ENCODE measurements around the gene TTC9C.
"Not testable (repeated sequence)": the region's sequence is repeated elsewhere in the genome, so short reads cannot be mapped to it uniquely, and the experiment has no call there.

TTC9C gene

DNA sequence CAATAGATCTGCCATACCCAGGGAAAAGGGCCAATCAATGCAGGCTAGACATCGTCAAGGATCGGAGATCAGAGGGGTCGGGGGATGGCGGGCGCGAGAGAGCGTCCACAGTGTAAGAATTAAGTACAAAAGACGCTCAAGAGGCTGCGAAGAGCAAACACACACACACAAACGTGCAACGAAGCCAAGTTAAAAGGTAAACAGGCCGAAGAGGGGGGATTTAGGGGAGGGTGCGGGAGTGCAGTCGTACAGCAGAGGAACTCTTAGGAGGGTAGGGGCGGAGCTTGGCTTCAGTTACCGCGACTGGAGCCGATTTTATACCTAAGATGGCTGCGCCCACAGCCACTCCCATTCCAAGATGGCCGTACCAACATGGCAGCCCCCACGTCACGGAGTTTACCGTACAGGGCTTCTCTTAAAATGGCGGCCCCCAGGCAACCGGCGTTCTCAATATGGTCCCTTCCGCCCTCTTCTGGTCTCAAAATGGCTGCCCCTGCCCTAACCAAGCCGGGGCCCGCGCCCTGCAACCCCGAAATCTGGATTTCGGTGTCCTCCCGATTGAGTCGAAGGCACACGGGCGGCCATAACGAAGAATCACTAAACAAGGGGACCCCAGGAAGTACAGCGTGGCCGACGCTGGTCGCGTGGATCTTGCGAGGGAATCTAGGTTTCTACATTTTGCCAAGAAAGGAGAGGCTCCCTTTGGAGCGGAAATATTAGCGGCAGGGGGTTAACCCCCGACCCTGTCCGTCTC lies 18.9 kb upstream of the TTC9C start:
- DNase-seq (ENCODE audit: low spot score) = peak; percentile 86

DNA sequence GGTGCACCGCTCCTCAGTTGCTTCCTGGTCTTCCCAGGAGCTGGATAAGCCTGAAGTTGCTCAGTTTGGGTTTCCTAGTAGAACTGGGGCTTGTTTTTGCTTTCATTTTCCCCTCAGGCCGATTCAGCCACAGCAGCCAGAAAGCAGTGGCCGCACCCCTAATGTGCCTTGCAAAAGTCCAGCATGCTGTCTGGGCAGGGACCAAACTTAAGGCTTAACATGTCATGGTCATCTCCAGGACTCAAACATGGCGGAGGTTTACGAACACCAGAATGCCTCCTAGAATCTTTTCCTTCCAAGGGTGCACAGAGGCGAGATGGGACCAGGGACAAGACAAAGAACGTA lies 18.3 kb upstream of the TTC9C start:
- no peak for DNase-seq (ENCODE audit: low spot score)

DNA sequence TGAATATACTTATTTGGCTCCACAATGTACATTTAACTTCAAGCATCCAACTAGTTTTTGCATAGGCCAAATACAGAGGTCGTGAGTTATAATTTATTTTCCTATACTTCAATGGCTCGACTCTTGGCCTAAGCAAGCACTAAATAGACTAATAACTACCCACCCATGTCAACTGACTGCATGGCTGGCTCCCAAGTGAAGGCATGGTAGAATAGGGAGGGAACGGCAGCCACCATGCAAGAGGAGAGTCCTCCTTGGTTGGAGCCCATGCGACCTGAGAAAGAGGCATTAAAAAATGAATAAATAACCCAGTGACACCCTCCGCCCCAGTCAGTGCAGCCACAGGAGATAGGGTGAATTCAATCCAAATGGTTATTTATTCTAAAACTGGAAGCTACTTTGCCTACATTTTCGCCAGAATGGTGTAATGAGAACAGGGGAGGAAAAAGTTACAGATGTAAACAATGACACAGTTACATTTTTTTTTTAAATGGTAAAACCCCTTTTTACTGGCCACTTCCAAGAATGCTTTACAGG lies 15.9 kb upstream of the TTC9C start:
- DNase-seq (ENCODE audit: low spot score) = no peak

DNA sequence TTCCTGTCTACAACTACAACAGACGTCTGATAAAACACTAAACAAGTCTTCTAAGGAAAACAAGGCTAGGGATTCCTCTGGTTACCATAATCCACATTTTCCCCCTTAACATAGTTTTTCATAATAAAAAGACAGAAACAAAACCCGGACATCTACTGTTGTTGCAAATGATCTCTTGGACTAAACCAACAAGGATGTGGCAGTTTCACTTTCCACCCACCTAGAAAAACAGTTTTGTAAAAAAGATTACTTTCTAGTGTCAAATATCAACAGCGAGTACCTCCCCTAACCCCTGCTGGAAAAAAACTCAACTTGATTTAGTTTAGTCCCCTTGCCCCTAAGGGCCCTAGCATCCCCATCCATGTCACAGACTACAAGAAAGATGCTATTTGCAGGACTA lies 15.4 kb upstream of the TTC9C start:
- no peak for DNase-seq (ENCODE audit: low spot score)

DNA sequence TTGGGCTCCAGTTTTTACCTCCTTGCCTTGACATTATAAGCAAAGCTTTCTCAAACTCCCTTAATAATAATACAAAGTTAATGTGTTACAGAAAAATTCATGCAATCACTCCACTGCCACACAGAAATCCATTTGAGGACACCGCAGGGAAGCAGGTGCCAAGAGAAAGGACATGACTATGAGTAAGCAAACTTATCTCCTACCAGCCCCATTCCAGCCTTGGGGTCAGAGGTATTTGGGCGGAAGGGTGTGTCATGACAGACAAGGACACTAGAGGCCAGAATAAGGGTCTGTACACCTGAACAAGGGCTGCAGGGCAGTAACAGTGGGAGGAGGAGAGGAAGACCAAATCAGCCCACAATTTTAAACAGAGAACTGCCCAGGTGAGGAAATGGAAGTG lies 14.9 kb upstream of the TTC9C start:
- DNase-seq (ENCODE audit: low spot score) = no peak

DNA sequence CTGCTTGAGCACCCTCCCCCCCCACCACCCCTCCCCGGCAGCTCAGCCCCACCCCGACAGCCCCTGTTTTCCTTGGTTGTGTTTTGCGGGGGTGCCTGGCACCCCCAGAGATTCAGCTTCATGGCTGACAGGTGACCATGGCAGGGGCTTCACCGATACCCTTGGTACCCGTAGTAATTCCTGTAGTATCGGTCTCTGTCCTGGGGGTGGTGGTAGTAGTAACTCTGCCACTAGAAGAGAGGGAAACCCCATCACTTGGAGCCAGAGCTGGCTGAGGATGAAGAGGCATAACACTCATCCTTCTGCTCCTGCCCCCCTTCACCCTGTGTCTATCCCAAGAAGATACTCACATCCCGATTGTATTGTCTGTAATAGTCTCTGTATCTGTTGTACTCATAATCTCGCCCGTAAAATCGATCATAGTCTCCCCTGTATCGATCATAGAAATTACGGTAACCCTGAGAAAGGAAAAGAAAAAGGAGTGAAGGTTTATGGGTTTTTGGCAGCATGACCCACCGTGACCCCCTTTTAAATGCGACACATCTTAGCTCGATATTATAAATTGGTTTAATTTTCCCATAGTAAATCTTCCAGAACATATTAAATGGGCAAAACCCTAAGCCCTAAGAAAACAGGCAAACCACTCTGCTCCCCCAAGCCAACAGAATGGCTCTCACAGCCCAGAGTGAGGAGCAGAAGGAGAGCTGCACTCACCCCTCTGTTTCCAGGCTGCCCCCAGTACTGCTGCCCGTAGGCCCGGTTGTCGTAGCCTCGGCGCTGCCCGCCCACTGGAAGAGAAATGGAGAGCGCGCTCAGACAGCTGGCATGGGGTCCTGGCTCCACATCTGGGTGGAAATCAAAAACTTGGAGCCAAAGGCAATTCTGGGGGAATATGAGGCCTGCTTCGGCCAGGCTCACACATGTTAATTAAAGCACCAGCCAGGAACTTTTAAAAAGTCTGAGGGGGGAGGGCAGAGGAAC lies 12.8 kb upstream of the TTC9C start:
- DNase-seq (ENCODE audit: low spot score) = no peak

DNA sequence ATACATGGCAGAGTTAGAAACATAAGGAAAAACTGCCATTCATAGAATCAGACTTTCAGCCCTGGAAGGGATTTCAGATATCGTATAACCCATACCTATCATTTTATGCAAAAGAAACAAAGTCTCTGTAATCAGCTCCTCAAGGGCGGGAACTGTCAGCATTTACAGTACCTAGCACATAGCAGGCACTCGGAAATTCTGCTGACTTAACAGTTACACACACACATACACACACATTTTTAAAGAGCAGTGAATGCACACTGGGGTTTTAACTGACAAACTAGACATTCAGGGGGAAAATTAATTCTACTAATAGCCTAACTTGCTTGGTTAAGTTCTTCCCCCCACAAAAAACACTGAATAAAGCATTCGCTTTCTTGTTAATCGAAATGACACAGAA lies 12.1 kb upstream of the TTC9C start:
- no peak for DNase-seq (ENCODE audit: low spot score)

DNA sequence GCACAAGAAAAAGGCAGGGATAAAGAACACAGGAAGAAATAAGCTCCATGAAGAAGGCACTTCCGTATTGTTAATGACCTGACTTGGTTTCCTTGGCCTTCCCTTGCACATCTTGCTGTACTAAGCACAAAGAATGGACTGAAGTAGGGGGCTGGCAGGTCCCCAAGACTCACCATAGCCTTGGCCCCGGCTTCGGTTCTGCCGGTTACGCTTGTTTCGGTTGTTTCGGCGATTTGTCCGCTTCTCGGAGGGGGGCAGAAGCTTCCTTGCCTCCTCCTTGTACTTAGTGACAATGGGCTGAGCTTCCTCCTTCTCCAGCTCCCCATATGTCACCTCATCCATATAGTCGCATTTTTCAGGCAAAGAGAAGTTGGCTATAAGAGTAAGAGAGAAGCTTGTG lies 11.5 kb upstream of the TTC9C start:
- no peak for DNase-seq (ENCODE audit: low spot score)

DNA sequence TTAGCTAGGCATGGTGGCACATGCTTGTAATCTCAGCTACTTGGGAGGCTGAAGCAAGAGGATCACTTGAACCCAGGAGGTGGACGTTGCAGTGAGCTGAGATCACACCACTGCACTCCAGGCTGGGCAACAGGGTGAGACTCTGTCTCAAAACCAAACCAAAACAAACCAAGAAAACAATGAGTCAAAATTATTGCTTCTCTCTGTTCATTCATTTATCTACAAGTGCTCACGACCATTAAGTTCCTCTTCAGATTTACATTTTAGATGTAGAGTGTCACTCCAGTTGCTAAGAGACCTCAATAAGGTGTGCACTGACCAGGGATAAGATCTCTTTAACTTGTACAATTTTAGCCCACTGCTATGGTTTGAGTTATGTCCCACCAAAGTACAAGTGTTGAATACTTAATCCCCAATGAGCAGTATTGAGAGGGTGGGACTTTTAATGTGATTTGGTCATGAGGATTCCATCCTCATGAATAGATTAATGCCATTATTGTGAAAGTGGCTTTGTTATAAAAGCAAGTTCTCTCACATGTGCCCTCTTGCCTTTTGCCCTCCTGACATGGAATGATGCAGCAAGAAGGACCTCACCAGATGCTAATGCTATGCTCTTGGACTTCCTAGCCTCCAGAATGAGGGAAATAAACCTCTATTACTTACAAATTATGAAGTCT lies 8.8 kb upstream of the TTC9C start:
- no peak for DNase-seq (ENCODE audit: low spot score)

DNA sequence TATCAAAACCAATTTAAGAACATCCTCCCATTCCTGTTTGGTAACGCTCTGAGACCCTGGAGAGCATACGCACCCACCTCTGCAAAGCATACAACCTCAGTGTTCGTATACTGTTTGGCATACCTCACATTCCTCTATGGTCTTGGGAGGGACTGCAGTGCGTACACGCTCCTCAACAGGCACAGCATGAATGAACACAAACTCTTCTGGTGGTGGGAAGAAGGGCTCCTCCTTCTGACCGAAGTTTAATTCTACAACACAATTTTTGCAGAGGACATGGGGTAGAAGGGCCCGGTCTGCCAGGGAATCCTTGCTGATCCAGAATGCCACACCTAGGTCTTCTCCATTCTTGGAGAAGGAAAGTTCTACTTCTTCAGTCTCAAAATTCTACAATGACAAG lies 6.3 kb upstream of the TTC9C start:
- peak; percentile 42 for DNase-seq (ENCODE audit: low spot score)

DNA sequence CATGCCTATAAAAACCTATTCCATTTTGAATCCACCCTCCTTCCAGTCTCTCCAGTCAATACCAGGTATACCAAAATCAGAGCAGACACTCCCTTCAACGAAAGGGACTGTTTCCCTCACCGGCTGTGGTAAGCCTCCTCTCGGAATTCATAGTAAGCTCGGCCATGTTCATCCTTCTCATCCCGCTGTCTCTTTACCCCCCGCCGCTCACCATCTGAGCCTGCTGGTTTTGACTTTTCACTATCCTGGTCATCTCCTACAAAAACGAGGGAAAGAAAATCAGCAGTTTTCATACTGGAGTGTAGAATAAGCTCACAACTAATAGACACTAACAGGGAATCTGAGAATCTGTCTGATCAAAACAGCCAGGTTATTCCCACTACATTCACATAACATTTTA lies 4.1 kb upstream of the TTC9C start:
- no peak for DNase-seq (ENCODE audit: low spot score)

DNA sequence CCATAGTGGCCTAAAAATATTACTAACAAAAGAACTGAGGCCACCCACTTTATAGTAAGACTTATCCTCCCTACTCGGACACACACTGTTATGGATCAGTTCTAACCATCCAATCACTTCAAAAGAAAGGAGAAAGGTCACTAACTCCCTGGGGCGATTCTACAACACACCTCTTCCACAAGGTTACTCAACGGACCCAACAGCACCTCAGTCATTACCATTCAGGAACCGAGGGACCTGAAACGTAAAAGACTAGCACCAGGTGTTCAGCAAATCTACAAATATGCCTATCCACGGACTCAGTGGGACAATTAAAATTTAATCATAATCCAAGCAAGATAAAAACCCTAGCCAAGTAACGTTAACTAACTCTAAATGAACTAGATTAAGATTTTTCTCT lies 2.6 kb upstream of the TTC9C start:
- DNase-seq (ENCODE audit: low spot score) = no peak

DNA sequence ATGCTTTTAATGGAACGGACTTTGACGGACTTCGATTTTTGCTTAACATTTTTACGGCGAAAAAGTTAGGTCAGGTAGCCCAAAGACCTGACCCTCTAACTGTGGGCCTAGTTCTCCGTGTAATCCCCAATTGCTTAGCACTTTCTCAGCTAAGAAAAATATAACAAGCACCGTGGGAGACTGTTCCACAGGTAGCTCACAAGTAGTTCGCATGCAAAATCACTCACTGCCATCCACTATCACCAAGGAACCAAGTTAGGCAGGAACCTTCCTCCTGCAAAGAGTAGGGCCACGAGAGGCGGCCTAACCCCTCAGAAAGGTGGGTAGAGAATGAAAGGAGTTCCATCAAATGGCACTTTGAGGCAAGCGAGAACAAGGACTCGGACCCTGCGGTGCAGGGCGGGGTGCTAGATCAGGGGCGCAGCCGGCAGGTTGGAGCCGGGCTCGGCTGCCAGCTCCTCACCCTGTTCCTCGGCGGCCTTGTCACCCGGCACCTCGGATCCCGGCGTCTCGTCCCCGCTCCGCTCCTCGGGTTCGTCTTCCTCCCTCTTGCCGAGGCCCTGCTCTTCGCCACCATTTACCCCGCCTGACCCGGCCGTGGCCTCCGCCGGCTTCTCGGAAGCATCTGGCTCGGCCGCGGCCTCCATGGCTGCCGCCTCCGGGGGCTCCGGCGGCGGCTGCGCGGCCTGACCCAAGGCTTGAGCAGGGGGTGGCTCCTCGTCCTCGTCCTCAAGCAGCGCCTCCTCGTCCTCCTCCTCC lies 2.0 kb upstream of the TTC9C start:
- DNase-seq (ENCODE audit: low spot score) = no peak

DNA sequence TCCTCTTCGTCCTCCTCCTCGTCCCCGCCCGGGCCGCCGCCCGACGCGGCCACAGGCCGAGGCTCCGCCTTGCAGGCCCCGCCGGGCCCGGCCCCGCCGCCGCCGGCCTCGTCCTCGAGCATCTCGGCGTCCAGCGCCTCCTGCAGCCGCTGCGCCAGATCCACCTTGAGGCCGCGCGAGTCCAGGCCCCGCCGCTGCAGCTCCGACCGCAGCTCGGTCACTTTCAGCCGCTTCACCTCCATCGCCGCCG lies 1.4 kb upstream of the TTC9C start:
- DNase-seq (ENCODE audit: low spot score) = no peak

DNA sequence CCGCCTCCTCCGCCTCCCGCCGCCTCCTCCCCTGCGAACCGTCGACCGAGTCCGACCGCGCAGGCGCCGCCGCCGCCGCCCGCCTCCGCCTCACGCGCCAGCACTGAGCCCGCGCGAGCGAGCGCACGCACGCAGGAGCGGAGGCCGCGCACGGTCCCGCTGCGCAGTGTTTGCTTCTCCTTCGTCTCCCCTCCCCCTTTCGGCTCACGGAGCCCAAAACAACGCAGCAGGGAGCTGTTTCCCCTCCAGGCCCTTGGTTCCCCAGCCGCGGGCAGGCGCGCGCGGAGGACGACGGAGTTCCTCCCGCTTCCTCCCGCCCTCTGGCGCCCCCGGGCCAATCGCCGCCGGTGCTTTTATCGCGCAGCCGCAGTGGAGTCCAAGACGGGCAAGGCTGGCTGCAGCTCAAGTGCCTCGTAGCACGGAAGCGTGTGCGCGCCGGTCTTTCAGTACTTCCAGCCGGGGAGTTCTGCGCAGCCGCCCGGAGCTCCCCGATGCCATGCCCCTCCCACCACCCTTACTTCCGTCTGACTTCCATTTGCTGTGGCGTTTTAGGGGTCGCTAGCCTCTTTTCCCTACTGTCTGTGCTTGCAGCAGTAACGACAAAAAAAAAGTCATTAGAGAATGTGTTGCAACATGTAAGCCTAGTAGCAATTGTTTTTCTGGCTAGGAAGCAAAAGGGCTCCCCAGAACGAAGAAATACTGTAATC lies 968 bp upstream of the TTC9C start, which contains the start of gene HNRNPUL2:
HNRNPUL2 (minus strand) TSS at position 293 of the 707 bp plus-strand sequence. CDS start 301 bp downstream, outside the sequence.
- DNase-seq (ENCODE audit: low spot score) = peak; percentile 95

DNA sequence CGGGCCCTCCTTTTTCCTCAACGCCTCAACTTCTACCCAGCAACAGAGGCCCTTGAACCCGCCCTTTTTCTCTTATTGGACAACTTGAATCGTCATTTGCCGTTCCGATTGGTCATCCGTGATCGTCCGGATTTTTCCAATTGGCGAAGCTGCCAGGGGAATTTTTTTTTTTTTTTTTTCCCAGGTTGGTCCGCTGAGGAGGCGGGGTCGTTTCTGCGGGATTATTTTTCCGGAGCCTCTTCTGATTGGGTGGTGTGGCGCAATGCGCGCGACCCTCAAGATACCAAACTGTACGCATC lies 465 bp upstream of the TTC9C start:
- DNase-seq (ENCODE audit: low spot score) = peak; percentile 86

DNA sequence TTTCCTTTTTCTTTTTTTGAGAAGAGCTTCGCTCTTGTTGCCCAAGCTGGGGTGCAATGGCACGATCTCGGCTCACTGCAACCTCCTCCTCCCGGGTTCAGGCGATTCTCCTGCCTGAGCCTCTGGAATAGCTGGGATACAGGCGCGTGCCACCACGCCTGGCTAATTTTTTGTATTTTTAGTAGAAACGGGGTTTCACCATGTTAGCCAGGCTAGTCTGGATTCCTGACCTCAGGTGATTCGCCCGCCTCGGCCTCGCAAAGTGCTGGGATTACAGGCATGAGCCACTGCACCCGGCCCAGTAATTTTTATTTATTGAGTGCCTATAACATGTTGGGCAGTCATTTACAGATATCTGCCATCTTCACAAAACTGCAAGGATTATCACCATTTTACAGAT lies 1.8 kb downstream of the TTC9C start:
- DNase-seq (ENCODE audit: low spot score) = not testable (repeated sequence)

DNA sequence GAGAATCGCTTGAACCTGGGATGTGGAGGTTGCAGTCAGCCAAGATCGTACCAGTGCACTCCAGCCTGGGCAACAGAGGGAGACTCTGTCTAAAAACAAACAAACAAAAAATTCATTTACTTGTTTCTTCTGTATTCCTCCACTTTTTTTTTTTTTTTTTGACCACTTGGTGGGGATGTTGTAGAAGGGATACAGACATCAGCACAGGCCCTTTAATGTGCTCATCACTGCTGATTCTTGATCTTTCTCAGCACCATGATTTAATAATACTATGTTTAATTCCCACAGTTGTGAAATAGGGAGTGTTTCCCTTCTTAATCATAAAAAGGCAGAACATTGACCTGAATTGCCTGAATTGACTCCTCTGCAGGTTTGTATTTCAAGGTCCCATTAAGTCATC lies 4.5 kb downstream of the TTC9C start:
- DNase-seq (ENCODE audit: low spot score) = no peak

DNA sequence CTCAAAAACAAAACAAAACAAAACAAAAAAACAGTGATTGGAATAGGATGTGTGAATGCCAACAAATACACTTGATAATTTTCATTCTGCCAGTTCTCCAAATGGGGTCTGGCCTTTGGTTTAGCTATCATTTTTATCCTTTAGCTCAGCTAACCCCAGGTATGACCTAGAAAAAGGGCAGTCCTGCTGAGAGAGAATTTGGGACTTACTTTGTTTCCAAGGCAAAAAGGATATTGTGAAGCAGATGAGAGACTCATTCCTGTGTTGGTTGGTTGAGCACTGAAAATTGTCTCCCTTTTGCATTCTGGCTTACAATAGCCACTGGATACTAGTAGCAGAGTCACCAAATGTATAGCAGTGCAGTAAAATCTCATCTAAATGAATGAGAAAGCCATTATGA lies 8.9 kb downstream of the TTC9C start:
- no peak for DNase-seq (ENCODE audit: low spot score)

DNA sequence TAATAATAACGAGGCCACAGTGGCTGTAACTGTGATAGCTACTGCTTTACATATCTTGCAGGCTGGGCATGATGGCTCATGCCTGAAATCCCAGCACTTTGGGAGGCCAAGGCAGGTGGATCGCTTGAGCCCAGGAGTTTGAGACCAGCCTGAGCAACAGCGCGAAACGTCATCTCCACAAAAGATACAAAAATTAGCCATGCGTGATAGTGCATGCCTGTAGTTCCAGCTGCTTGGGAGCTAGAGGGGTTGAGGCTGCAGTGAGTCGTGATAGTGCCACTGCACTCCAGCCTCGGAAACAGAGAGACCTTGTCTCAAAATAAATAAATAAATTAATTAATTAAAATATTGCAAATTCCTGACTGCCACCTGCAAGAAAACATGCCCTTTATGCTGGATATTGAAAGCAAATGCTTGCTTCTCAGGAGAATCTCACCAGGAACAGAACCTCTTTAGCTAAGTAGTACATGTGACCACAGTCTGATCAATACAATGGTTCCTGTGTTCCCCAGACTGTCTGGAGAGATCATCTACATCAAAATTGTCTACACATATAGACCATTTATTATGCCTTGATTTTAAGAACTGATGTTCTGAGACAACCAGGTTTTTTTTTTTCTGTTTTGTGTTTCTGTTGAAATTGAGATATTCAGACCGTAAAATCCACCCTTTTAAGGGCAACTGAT lies 19.3 kb downstream of the TTC9C start:
- DNase-seq (ENCODE audit: low spot score) = no peak

DNA sequence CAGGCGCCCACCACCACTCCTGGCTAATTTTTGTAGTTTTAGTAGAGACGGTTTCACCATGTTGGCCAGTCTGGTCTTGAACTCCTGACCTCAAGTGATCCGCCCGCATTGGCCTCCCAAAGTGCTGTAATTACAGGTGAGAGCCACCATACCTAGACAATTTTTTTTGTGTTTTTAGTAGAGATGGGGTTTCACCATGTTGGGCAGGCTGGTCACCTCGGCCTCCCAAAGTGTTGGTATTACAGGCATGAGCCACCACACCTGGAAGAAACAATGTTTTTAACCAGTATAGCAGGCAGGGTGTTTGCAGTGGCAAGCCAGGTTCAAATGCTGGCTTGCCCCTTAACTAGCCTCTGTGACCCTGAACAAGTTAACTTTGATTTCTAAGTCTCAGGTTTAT lies 21.6 kb downstream of the TTC9C start:
- DNase-seq (ENCODE audit: low spot score) = not testable (repeated sequence)

All from D341Med (cell line).